K562 (cell line): ENCODE data around the gene ALKBH7. TPM values are rescaled to one million over a fixed set of nuclear protein-coding genes. Genes with fewer than 3 reads are reported as not detected.
A peak's percentile ranks its signal among the peaks of the same experiment; 100 is the strongest.

ENCODE experiments used
- BCOR ChIP-seq: fragments of 450-650 bp; IDR thresholded peaks from 2 replicates; pipeline ENCODE4 v1.6.1; 2016
- MAZ ChIP-seq, 2 experiments: fragments of 450-650 bp in 1 of 2; sonication (generic) in 1 of 2; formaldehyde crosslinking; IDR thresholded peaks in 1 of 2; conservative IDR thresholded peaks in 1 of 2; 2 replicates each; pipeline versions ENCODE4 v1.4.0 to v1.5.0; 2020; ENCODE audit warnings: mild to moderate bottlenecking in 1 of 2, missing genetic modification reagents in 1 of 2
- MTA3 ChIP-seq: fragments of 450-650 bp; formaldehyde crosslinking; IDR thresholded peaks from 2 replicates; pipeline ENCODE4 v1.6.1; 2017; ENCODE audit warnings: mild to moderate bottlenecking, borderline replicate concordance
- NFXL1 ChIP-seq: fragments of 450-650 bp; formaldehyde crosslinking; IDR thresholded peaks from 2 replicates; pipeline ENCODE4 v1.4.0; 2021; ENCODE audit warnings: mild to moderate bottlenecking
- TOE1 ChIP-seq, 2 experiments: fragments of 450-650 bp in 1 of 2; sonication (generic) in 1 of 2; formaldehyde crosslinking in 1 of 2; IDR thresholded peaks; 2 replicates each; pipeline versions ENCODE4 v1.7.1 to v1.8.0; 2016 to 2022; ENCODE audit warnings: borderline replicate concordance in 2 of 2, mild to moderate bottlenecking in 2 of 2, antibody characterized with exemption in 1 of 2, inconsistent platforms in 1 of 2, low read depth in 1 of 2, missing genetic modification reagents in 1 of 2, moderate library complexity in 1 of 2
- polyA plus RNA-seq, 8 experiments: library from polyadenylated mRNA; depleted of rRNA in 4 of 8; stranded (reverse) in 5 of 8; unstranded in 3 of 8; fragments of >200 nt; fragmentation: Nextera tagmentation in 2 of 8; fragmentation: Illumina TruSeq in 1 of 8; extraction: Ambion mirVana in 2 of 8; extraction: Trizol in 1 of 8; gene quantifications; 2 replicates each; pipeline versions ENCODE4 v1.2.1 to v1.2.3, GENCODE V29; 2011 to 2014; ENCODE audit warnings: inconsistent platforms in 1 of 8, missing spikeins in 1 of 8
- total RNA-seq, 7 experiments: library from RNA; depleted of rRNA in 6 of 7; stranded (reverse); fragments of >200 nt in 6 of 7; fragmentation: Illumina TruSeq in 2 of 7; extraction: Trizol in 2 of 7; gene quantifications; 2 replicates each; pipeline versions ENCODE4 v1.2.1 to v1.2.3, GENCODE V29; 2011 to 2021; ENCODE audit warnings: low replicate concordance in 1 of 7
- TF ChIP-seq, protein P1 (sequence below): sonication (generic); formaldehyde crosslinking; IDR thresholded peaks from 2 replicates; pipeline ENCODE4 v1.8.1; 2023; ENCODE audit warnings: mild to moderate bottlenecking, missing genetic modification reagents
- TF ChIP-seq, protein P2 (sequence below): IDR thresholded peaks from 2 replicates; pipeline ENCODE4 v1.6.1; 2011; ENCODE audit warnings: borderline replicate concordance, low read depth, mild to moderate bottlenecking, moderate library complexity, low read length; ENCODE audit not compliant: insufficient read depth, poor library complexity, severe bottlenecking
- TF ChIP-seq, protein P3 (sequence below), 2 experiments: IDR thresholded peaks; 2 replicates each; pipeline ENCODE4 v1.6.1; 2011; ENCODE audit warnings: borderline replicate concordance in 1 of 2, control low read depth in 1 of 2, low read depth in 1 of 2, low read length in 1 of 2, mild to moderate bottlenecking in 1 of 2, mixed read lengths in 1 of 2, moderate library complexity in 1 of 2; ENCODE audit not compliant: insufficient read depth in 1 of 2, insufficient read length in 1 of 2, poor library complexity in 1 of 2, severe bottlenecking in 1 of 2; ENCODE audit errors: extremely low read depth in 1 of 2
- TF ChIP-seq, protein P4 (sequence below): IDR thresholded peaks from 2 replicates; pipeline ENCODE4 v1.6.1; 2016; ENCODE audit warnings: missing genetic modification characterization, missing compliant biosample characterization

The ALKBH7 gene
- total and polyA plus RNA-seq, 9 of the 15 experiments (the other 6 are each of a cell fraction or from before 2014, with no cell fraction given) = 0.69 to 94.8 (median 17.6) TPM

DNA sequence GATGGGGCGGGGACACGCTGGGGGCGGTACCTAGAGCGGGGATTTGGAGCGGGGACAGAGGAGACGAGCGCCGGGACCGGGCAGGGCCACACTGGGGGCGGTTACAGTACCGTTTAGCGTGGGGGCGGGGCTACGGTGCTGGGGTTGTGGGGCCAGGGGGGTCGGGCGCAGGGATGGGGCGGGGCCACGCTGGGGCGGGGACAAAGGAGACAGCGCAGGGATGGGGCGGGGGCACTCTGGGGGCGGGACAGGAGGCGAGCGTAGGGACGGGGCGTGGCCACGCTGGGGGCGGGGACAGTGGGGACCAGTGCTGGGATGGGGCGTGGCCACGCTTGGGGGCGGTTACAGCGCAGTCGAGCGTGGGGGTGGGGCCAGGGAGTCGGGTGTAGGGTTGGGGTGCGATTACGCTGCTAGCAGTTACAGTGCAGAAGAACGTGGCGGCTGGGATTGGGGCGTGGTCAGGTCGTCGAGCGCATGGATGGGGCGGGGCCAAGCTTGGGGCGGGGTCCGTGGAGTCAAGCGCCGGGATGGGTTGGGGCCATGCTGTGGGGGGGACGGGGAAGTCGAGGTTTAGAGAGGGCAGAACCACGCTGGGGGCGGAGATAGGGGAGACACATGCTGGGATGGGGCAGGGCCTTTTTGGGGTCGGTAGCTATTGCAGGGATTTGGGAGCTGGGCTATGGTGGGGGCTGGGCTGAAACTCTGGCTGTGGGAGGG lies 660 bp downstream of the ALKBH7 start (continued):
- TF ChIP-seq, protein P1, sequence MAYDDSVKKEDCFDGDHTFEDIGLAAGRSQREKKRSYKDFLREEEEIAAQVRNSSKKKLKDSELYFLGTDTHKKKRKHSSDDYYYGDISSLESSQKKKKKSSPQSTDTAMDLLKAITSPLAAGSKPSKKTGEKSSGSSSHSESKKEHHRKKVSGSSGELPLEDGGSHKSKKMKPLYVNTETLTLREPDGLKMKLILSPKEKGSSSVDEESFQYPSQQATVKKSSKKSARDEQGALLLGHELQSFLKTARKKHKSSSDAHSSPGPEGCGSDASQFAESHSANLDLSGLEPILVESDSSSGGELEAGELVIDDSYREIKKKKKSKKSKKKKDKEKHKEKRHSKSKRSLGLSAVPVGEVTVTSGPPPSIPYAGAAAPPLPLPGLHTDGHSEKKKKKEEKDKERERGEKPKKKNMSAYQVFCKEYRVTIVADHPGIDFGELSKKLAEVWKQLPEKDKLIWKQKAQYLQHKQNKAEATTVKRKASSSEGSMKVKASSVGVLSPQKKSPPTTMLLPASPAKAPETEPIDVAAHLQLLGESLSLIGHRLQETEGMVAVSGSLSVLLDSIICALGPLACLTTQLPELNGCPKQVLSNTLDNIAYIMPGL = peak; percentile 16; the same call in 1 of the 2 replicates
- 0 out of 2 replicates have a peak, but pooled peaks have one; percentile 33 for TF ChIP-seq TOE1 (IDR thresholded peaks at IDR 0.05; ENCODE audit: borderline replicate concordance)
- TF ChIP-seq TOE1 (CRISPR knock-in tag; IDR thresholded peaks at IDR 0.05; ENCODE audit: borderline replicate concordance, low read depth) = no peak
- TF ChIP-seq, protein P2, sequence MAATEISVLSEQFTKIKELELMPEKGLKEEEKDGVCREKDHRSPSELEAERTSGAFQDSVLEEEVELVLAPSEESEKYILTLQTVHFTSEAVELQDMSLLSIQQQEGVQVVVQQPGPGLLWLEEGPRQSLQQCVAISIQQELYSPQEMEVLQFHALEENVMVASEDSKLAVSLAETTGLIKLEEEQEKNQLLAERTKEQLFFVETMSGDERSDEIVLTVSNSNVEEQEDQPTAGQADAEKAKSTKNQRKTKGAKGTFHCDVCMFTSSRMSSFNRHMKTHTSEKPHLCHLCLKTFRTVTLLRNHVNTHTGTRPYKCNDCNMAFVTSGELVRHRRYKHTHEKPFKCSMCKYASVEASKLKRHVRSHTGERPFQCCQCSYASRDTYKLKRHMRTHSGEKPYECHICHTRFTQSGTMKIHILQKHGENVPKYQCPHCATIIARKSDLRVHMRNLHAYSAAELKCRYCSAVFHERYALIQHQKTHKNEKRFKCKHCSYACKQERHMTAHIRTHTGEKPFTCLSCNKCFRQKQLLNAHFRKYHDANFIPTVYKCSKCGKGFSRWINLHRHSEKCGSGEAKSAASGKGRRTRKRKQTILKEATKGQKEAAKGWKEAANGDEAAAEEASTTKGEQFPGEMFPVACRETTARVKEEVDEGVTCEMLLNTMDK = no peak
- 0 out of 4 replicates have a peak, but pooled peaks of 1 of the 2 experiments have one; percentile 17 for TF ChIP-seq MAZ (CRISPR knock-in tag; conservative IDR thresholded peaks at IDR 0.05 in 1 of 2, IDR thresholded peaks at IDR 0.05 in 1 of 2)
- TF ChIP-seq, protein P3, sequence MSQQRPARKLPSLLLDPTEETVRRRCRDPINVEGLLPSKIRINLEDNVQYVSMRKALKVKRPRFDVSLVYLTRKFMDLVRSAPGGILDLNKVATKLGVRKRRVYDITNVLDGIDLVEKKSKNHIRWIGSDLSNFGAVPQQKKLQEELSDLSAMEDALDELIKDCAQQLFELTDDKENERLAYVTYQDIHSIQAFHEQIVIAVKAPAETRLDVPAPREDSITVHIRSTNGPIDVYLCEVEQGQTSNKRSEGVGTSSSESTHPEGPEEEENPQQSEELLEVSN (IDR thresholded peaks at IDR 0.05; ENCODE audit: borderline replicate concordance in 1 of 2, extremely low read depth in 1 of 2, insufficient read depth in 1 of 2, insufficient read length in 1 of 2, low read depth in 1 of 2, low read length in 1 of 2, poor library complexity in 1 of 2, severe bottlenecking in 1 of 2) = peak in 1 of 2 experiments; percentile 36
- TF ChIP-seq BCOR = no peak
- no peak for TF ChIP-seq NFXL1 (CRISPR knock-in tag)
- TF ChIP-seq, protein P4, sequence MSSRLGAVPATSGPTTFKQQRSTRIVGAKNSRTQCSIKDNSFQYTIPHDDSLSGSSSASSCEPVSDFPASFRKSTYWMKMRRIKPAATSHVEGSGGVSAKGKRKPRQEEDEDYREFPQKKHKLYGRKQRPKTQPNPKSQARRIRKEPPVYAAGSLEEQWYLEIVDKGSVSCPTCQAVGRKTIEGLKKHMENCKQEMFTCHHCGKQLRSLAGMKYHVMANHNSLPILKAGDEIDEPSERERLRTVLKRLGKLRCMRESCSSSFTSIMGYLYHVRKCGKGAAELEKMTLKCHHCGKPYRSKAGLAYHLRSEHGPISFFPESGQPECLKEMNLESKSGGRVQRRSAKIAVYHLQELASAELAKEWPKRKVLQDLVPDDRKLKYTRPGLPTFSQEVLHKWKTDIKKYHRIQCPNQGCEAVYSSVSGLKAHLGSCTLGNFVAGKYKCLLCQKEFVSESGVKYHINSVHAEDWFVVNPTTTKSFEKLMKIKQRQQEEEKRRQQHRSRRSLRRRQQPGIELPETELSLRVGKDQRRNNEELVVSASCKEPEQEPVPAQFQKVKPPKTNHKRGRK (tag) = no peak
- TF ChIP-seq MTA3 = no peak
